ENCODE data around the gene BAIAP2L1.

Gene BAIAP2L1

GRCh38 chr7:98315318-98315993 lies 85.4 kb downstream of the BAIAP2L1 start:
- H3K4me3 ChIP-seq (ENCODE audit: low read length): no peak overlapping the region
- peaks cover 25% of the 10 kb centered on the region for H3K36me3 ChIP-seq (ENCODE audit: control insufficient read depth, low read depth, low read length)
- no peaks in the 10 kb centered on the region for H3K9me3 ChIP-seq (ENCODE audit: control insufficient read depth, low read depth, low read length)
- no peaks in the 10 kb centered on the region for H3K27me3 ChIP-seq (ENCODE audit: control insufficient read depth, insufficient read depth, low read length)
- H3K27ac ChIP-seq (ENCODE audit: low read length): no peak overlapping the region
- no peak overlapping the region for H3K9ac ChIP-seq (ENCODE audit: low read length)
- no peaks in the 10 kb centered on the region for H3K4me1 ChIP-seq (ENCODE audit: control insufficient read depth, low read depth, low read length)

GRCh38 chr7:98314469-98314868 lies 86.4 kb downstream of the BAIAP2L1 start:
- no peaks in the 10 kb centered on the region for H3K27me3 ChIP-seq (ENCODE audit: control insufficient read depth, insufficient read depth, low read length)
- no peak overlapping the region for H3K4me3 ChIP-seq (ENCODE audit: low read length)
- H3K9me3 ChIP-seq (ENCODE audit: control insufficient read depth, low read depth, low read length): no peaks in the 10 kb centered on the region
- H3K27ac ChIP-seq (ENCODE audit: low read length): no peak overlapping the region
- no peak overlapping the region for H3K9ac ChIP-seq (ENCODE audit: low read length)
- no peaks in the 10 kb centered on the region for H3K4me1 ChIP-seq (ENCODE audit: control insufficient read depth, low read depth, low read length)
- peaks cover 25% of the 10 kb centered on the region for H3K36me3 ChIP-seq (ENCODE audit: control insufficient read depth, low read depth, low read length)

DNA sequence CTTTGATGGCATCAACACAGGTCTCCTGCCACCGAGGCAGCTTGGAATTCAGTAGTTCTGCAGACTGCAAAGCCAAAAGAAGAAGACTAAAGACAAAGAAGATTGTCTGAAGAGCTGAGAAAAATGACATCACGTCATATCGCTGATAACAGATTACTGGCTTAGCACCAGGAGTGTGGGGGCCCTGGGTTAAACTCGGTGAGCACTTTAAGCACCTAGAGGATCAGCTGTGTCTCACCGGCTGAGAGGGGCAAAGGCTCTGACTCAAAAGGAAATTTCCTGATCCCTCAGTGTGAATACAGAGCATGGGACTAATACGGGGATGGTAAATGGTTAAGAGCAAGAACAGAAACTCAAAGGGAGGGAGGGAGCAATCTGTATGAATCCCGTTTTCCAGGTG lies 88.7 kb downstream of the BAIAP2L1 start:
- Histone ChIP-seq H3K36me3 (ENCODE audit: control insufficient read depth, low read depth, low read length) (peaks cover 36% of the 10 kb centered on the region), H3K4me1 (ENCODE audit: control insufficient read depth, low read depth, low read length) (no peaks in the 10 kb centered on the region)

GRCh38 chr7:98309566-98309965 lies 91.3 kb downstream of the BAIAP2L1 start:
- Histone ChIP-seq H3K4me3 (ENCODE audit: low read length) (no peak overlapping the region), H3K4me1 (ENCODE audit: control insufficient read depth, low read depth, low read length) (no peaks in the 10 kb centered on the region), H3K9ac (ENCODE audit: low read length) (no peak overlapping the region), H3K27ac (ENCODE audit: low read length) (no peak overlapping the region), H3K36me3 (ENCODE audit: control insufficient read depth, low read depth, low read length) (peaks cover 41% of the 10 kb centered on the region), H3K9me3 (ENCODE audit: control insufficient read depth, low read depth, low read length) (no peaks in the 10 kb centered on the region), H3K27me3 (ENCODE audit: control insufficient read depth, insufficient read depth, low read length) (no peaks in the 10 kb centered on the region)

More for the DNA sequence above, 88.7 kb downstream of the BAIAP2L1 start:
- Histone ChIP-seq H3K4me3 (ENCODE audit: low read length) (no peak overlapping the region), H3K9ac (ENCODE audit: low read length) (no peak overlapping the region), H3K9me3 (ENCODE audit: control insufficient read depth, low read depth, low read length) (no peaks in the 10 kb centered on the region), H3K27ac (ENCODE audit: low read length) (no peak overlapping the region), H3K27me3 (ENCODE audit: control insufficient read depth, insufficient read depth, low read length) (no peaks in the 10 kb centered on the region)

- H3K9ac ChIP-seq (ENCODE audit: low read length): no peak overlapping the region
- no peaks in the 10 kb centered on the region for H3K4me1 ChIP-seq (ENCODE audit: control insufficient read depth, low read depth, low read length)
- peaks cover 37% of the 10 kb centered on the region for H3K36me3 ChIP-seq (ENCODE audit: control insufficient read depth, low read depth, low read length)
- H3K27ac ChIP-seq (ENCODE audit: low read length): no peak overlapping the region
- no peaks in the 10 kb centered on the region for H3K27me3 ChIP-seq (ENCODE audit: control insufficient read depth, insufficient read depth, low read length)
- H3K4me3 ChIP-seq (ENCODE audit: low read length): no peak overlapping the region
- H3K9me3 ChIP-seq (ENCODE audit: control insufficient read depth, low read depth, low read length): no peaks in the 10 kb centered on the region
Measured at GRCh38 chr7:98307971-98308466, 92.9 kb downstream of the BAIAP2L1 start.

GRCh38 chr7:98305951-98306535 lies 94.8 kb downstream of the BAIAP2L1 start:
- no peak overlapping the region for H3K9ac ChIP-seq (ENCODE audit: low read length)
- H3K27me3 ChIP-seq (ENCODE audit: control insufficient read depth, insufficient read depth, low read length): no peaks in the 10 kb centered on the region
- no peaks in the 10 kb centered on the region for H3K9me3 ChIP-seq (ENCODE audit: control insufficient read depth, low read depth, low read length)
- H3K36me3 ChIP-seq (ENCODE audit: control insufficient read depth, low read depth, low read length): peaks cover 29% of the 10 kb centered on the region
- H3K4me1 ChIP-seq (ENCODE audit: control insufficient read depth, low read depth, low read length): no peaks in the 10 kb centered on the region
- no peak overlapping the region for H3K4me3 ChIP-seq (ENCODE audit: low read length)
- no peak overlapping the region for H3K27ac ChIP-seq (ENCODE audit: low read length)

GRCh38 chr7:98303906-98304305 lies 97.0 kb downstream of the BAIAP2L1 start:
- H3K9ac ChIP-seq (ENCODE audit: low read length): no peak overlapping the region
- no peaks in the 10 kb centered on the region for H3K9me3 ChIP-seq (ENCODE audit: control insufficient read depth, low read depth, low read length)
- H3K4me1 ChIP-seq (ENCODE audit: control insufficient read depth, low read depth, low read length): no peaks in the 10 kb centered on the region
- H3K4me3 ChIP-seq (ENCODE audit: low read length): no peak overlapping the region
- no peaks in the 10 kb centered on the region for H3K27me3 ChIP-seq (ENCODE audit: control insufficient read depth, insufficient read depth, low read length)
- H3K27ac ChIP-seq (ENCODE audit: low read length): no peak overlapping the region
- H3K36me3 ChIP-seq (ENCODE audit: control insufficient read depth, low read depth, low read length): peaks cover 29% of the 10 kb centered on the region

- no peak overlapping the region for H3K4me3 ChIP-seq (ENCODE audit: low read length)
- H3K4me1 ChIP-seq (ENCODE audit: control insufficient read depth, low read depth, low read length): no peaks in the 10 kb centered on the region
- H3K9ac ChIP-seq (ENCODE audit: low read length): no peak overlapping the region
- peaks cover 29% of the 10 kb centered on the region for H3K36me3 ChIP-seq (ENCODE audit: control insufficient read depth, low read depth, low read length)
- no peaks in the 10 kb centered on the region for H3K27me3 ChIP-seq (ENCODE audit: control insufficient read depth, insufficient read depth, low read length)
- H3K9me3 ChIP-seq (ENCODE audit: control insufficient read depth, low read depth, low read length): no peaks in the 10 kb centered on the region
- H3K27ac ChIP-seq (ENCODE audit: low read length): no peak overlapping the region
Measured at GRCh38 chr7:98303176-98303865, 97.6 kb downstream of the BAIAP2L1 start.

DNA sequence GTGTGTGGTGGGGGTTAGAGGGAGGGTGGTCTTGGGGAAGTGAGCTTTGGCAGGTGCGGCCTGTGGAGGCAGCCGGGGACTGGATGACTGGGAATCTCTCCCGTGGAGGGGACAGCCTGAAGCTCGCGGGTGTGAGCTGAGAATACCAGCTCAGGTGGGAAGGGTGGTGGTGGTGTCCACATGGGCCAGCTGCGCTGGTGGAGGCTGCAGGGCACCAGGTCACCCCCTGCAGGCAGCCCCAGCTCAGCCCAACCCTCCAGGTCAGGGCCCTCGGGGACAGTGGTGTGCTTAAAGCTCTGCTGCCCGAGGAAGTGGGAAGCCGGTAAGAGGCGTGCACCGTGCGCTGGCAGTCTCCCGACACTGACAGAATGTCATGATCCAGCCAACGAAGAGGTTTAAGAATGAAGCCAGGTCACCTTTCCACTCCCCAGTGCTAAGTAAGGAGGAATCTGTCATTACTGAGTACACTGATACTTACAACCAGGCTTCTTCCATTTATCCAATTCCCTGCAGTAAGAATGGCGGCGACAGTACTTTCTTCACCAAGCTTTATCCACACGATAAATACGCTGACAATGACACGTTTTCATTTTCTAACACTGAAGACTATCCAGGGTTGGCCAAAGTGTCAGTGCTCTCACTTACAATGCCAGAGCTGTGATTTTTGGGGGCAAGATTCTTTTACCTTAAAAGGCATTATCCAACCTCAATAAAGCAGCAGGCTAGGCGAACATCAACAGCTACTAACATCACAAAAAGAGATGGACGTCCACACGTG lies 99.0 kb downstream of the BAIAP2L1 start:
- Histone ChIP-seq H3K27me3 (ENCODE audit: control insufficient read depth, insufficient read depth, low read length) (no peaks in the 10 kb centered on the region), H3K4me1 (ENCODE audit: control insufficient read depth, low read depth, low read length) (no peaks in the 10 kb centered on the region), H3K9ac (ENCODE audit: low read length) (no peak overlapping the region), H3K4me3 (ENCODE audit: low read length) (no peak overlapping the region), H3K27ac (ENCODE audit: low read length) (no peak overlapping the region), H3K36me3 (ENCODE audit: control insufficient read depth, low read depth, low read length) (peaks cover 17% of the 10 kb centered on the region), H3K9me3 (ENCODE audit: control insufficient read depth, low read depth, low read length) (no peaks in the 10 kb centered on the region)

DNA sequence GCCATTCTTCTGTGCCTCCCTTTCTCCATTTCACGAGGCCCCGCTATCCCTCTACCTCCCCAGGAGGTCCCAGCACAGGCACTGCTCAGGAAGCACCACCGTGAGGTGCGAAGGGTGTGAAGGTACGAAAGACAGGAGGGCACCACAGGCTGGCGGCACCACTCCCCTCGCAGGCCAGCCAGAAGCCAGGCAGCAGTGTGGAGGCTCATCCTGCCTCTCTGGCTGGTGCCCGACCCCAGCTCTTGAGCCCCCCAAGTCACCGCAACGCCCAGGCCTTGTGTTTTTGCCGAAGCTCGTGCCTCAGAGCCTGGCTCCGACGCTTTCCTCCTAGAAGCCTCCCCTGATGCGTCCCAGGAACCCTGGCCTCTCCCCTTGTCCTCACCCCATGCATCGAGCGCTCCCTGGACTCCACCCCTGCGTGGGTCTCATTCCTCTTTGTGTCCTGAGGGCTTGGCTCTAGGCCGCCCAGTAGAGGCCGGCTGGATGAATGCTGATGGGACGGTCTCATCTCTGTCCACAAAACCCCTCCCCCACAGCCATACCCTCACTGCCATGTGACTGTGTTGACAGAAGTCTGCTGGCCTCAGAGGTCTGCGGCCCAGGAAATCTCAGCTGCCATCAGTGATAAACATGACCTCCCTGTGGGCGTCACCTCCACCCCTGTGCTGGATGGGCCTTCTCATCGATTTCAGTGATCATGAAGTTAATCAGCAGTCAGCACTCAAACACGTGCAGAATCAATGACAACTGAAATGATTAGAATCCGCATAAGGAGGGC lies 100.1 kb downstream of the BAIAP2L1 start:
- Histone ChIP-seq H3K36me3 (ENCODE audit: control insufficient read depth, low read depth, low read length) (peaks cover 9% of the 10 kb centered on the region), H3K27me3 (ENCODE audit: control insufficient read depth, insufficient read depth, low read length) (no peaks in the 10 kb centered on the region), H3K9me3 (ENCODE audit: control insufficient read depth, low read depth, low read length) (no peaks in the 10 kb centered on the region), H3K4me3 (ENCODE audit: low read length) (no peak overlapping the region), H3K27ac (ENCODE audit: low read length) (no peak overlapping the region), H3K4me1 (ENCODE audit: control insufficient read depth, low read depth, low read length) (no peaks in the 10 kb centered on the region), H3K9ac (ENCODE audit: low read length) (no peak overlapping the region)

Data from iPS-18a (cell line).